GM23338 (cell line): ENCODE data around the gene GTF3C5. TPM values are rescaled to one million over a fixed set of nuclear protein-coding genes. Genes with fewer than 3 reads are reported as not detected.
A peak's percentile ranks its signal among the peaks of the same experiment; 100 is the strongest.

Source experiments
- ATAC-seq: fragments of 200-7000 bp; cut with Tn5 transposase; 3 replicates; pipeline ENCODE4 v1.9.1; 2020
- DNase-seq: peaks from one replicate; pipeline ENCODE4 v3.0.0-alpha.2; 2015; ENCODE audit warnings: low spot score
- H2AFZ ChIP-seq: fragments of 200-600 bp; sonication (generic); 2 replicates; pipeline ENCODE4 v1.8.0; 2016; ENCODE audit warnings: antibody characterized with exemption, mild to moderate bottlenecking, moderate library complexity
- H3F3A ChIP-seq: fragments of 200-600 bp; sonication (generic); replicated peaks from 2 replicates; pipeline ENCODE4 v1.8.0; 2017; ENCODE audit warnings: antibody characterized with exemption, mixed run types, low read depth
- H3K27ac ChIP-seq: fragments of 200-600 bp; sonication (generic); 2 replicates; pipeline ENCODE4 v1.6.1; 2016; ENCODE audit warnings: low read depth
- H3K27me3 ChIP-seq: fragments of 200-600 bp; sonication (generic); 2 replicates; pipeline ENCODE4 v1.8.0; 2016; ENCODE audit warnings: mild to moderate bottlenecking, mixed run types, moderate library complexity; ENCODE audit not compliant: insufficient read depth
- H3K36me3 ChIP-seq: fragments of 200-600 bp; sonication (generic); 2 replicates; pipeline ENCODE4 v1.8.0; 2016; ENCODE audit warnings: mild to moderate bottlenecking; ENCODE audit not compliant: insufficient read depth
- H3K4me1 ChIP-seq: fragments of 200-600 bp; sonication (generic); 2 replicates; pipeline ENCODE4 v1.8.0; 2016; ENCODE audit warnings: mild to moderate bottlenecking, moderate library complexity; ENCODE audit not compliant: insufficient read depth
- H3K4me2 ChIP-seq: fragments of 200-600 bp; sonication (generic); 2 replicates; pipeline ENCODE4 v1.7.1; 2017; ENCODE audit warnings: mixed run types
- H3K4me3 ChIP-seq: fragments of 200-600 bp; sonication (generic); 2 replicates; pipeline ENCODE4 v1.6.1; 2016; ENCODE audit warnings: mixed run types
- H3K79me2 ChIP-seq: fragments of 200-600 bp; sonication (generic); replicated peaks from 2 replicates; pipeline ENCODE4 v1.8.0; 2017; ENCODE audit warnings: mild to moderate bottlenecking; ENCODE audit not compliant: insufficient read depth
- H3K9me2 ChIP-seq: fragments of 200-600 bp; sonication (generic); 2 replicates; pipeline ENCODE4 v1.8.0; 2017; ENCODE audit not compliant: insufficient read depth
- H4K20me1 ChIP-seq: fragments of 200-600 bp; sonication (generic); replicated peaks from 2 replicates; pipeline ENCODE4 v1.8.0; 2017; ENCODE audit warnings: mild to moderate bottlenecking; ENCODE audit not compliant: insufficient read depth
- H3K27ac Mint-ChIP-seq: 2 replicates; pipeline ENCODE4 v1.8.0; 2020; ENCODE audit warnings: inconsistent platforms, mild to moderate bottlenecking, moderate library complexity, mixed read lengths
- H3K27me3 Mint-ChIP-seq: 3 replicates; pipeline ENCODE4 v1.8.0; 2022; ENCODE audit warnings: low read depth, mild to moderate bottlenecking, moderate library complexity, mixed read lengths, inconsistent platforms; ENCODE audit not compliant: insufficient read depth, poor library complexity
- H3K36me3 Mint-ChIP-seq: 3 replicates; pipeline ENCODE4 v1.8.0; 2021; ENCODE audit warnings: low read depth, mild to moderate bottlenecking, inconsistent platforms, moderate library complexity, mixed read lengths
- H3K4me1 Mint-ChIP-seq: 3 replicates; pipeline ENCODE4 v1.8.0; 2020; ENCODE audit warnings: mild to moderate bottlenecking, inconsistent platforms, mixed read lengths
- H3K4me3 Mint-ChIP-seq: 3 replicates; pipeline ENCODE4 v1.8.0; 2021; ENCODE audit warnings: moderate library complexity, mild to moderate bottlenecking, inconsistent platforms, mixed read lengths
- H3K9me3 Mint-ChIP-seq: 3 replicates; pipeline ENCODE4 v1.8.0; 2020; ENCODE audit warnings: moderate library complexity, mild to moderate bottlenecking, inconsistent platforms, mixed read lengths
- CTCF ChIP-seq, 2 experiments: fragments of 200-600 bp in 1 of 2; sonication (generic) in 1 of 2; conservative IDR thresholded peaks; 2 replicates each; pipeline versions ENCODE4 v1.5.1 to v1.6.1; 2016 to 2017; ENCODE audit warnings: antibody characterized with exemption in 2 of 2, low read depth in 2 of 2, mild to moderate bottlenecking in 2 of 2, moderate library complexity in 1 of 2
- ETS1 ChIP-seq: IDR thresholded peaks from 2 replicates; pipeline ENCODE4 v1.6.1; 2016; ENCODE audit warnings: antibody characterized with exemption
- EZH2phosphoT487 ChIP-seq: fragments of 200-600 bp; sonication (generic); IDR thresholded peaks from one replicate; pipeline ENCODE4 v1.8.1; 2018; ENCODE audit warnings: antibody characterized with exemption; ENCODE audit not compliant: unreplicated experiment
- JUNB ChIP-seq: IDR thresholded peaks from one replicate; pipeline ENCODE4 v1.6.1; 2016; ENCODE audit warnings: antibody characterized with exemption; ENCODE audit not compliant: unreplicated experiment
- NANOG ChIP-seq: IDR thresholded peaks from 2 replicates; pipeline ENCODE4 v1.6.1; 2016; ENCODE audit warnings: antibody characterized with exemption, borderline replicate concordance
- POLR2AphosphoS5 ChIP-seq: IDR thresholded peaks from 2 replicates; pipeline ENCODE4 v1.6.1; 2016; ENCODE audit warnings: antibody characterized with exemption, low read depth
- REST ChIP-seq: IDR thresholded peaks from one replicate; pipeline ENCODE4 v1.6.1; 2018; ENCODE audit warnings: antibody characterized with exemption; ENCODE audit not compliant: unreplicated experiment
- STAT1 ChIP-seq: IDR thresholded peaks from one replicate; pipeline ENCODE4 v1.6.1; 2016; ENCODE audit warnings: antibody characterized with exemption; ENCODE audit not compliant: unreplicated experiment
- polyA plus RNA-seq: library from polyadenylated mRNA; unstranded; fragments of >200 nt; fragmentation: Nextera tagmentation; extraction: Ambion mirVana; gene quantifications from 2 replicates; pipeline ENCODE4 v1.2.1, GENCODE V29; 2016
- total RNA-seq: library from RNA; depleted of rRNA; stranded (reverse); fragments of >200 nt; shearing (Covaris generic); gene quantifications from 2 replicates; pipeline ENCODE4 v1.2.3, GENCODE V29; 2014

GTF3C5 gene
- total and polyA plus RNA-seq, 2 experiments from 2014 or later, result 46.0 to 78.8 TPM

- Histone ChIP-seq H4K20me1 (peaks cover 36% of the 10 kb centered on the region), H3K79me2 (peaks cover 69% of the 10 kb centered on the region), H2AFZ (no peak overlapping the region), H3K4me1 (peaks cover 9% of the 10 kb centered on the region; the same call in 1 of the 2 replicates), H3K4me3 (peak overlapping the region; percentile 92), H3K9me2 (0 out of 2 replicates have a peak, but pooled peaks cover 3% of the 10 kb centered on the region), H3K27me3 (no peaks in the 10 kb centered on the region), H3K27ac (no peak overlapping the region), H3K36me3 (no peaks in the 10 kb centered on the region), H3F3A (no peaks in the 10 kb centered on the region), H3K4me2 (peak overlapping the region; percentile 93)
- H3K36me3 Mint-ChIP-seq, result peaks cover 20% of the 10 kb centered on the region
- no peak for ATAC-seq
- peaks cover 16% of the 10 kb centered on the region for H3K4me1 Mint-ChIP-seq
- peaks cover 8% of the 10 kb centered on the region for H3K27me3 Mint-ChIP-seq
- H3K9me3 Mint-ChIP-seq, result peaks cover 14% of the 10 kb centered on the region; the same call in 2 of the 3 replicates
- H3K27ac Mint-ChIP-seq, result no peak overlapping the region
- no peak for TF ChIP-seq ETS1
- TF ChIP-seq EZH2phosphoT487, result no peak
- no peak for TF ChIP-seq CTCF (conservative IDR thresholded peaks at IDR 0.05; ENCODE audit: low read depth in 2 of 2)
- TF ChIP-seq NANOG, result no peak
- peak overlapping the region; percentile 99 for H3K4me3 Mint-ChIP-seq
- DNase-seq, result no peak
Observed at GRCh38 chr9:133032171-133032570, 1.4 kb downstream of the GTF3C5 start.

- H3K9me3 Mint-ChIP-seq, result peaks cover 12% of the 10 kb centered on the region; the same call in 2 of the 3 replicates
- H3K27ac Mint-ChIP-seq, result no peak overlapping the region
- Histone ChIP-seq H3K79me2 (peaks cover 87% of the 10 kb centered on the region), H3K27ac (no peak overlapping the region), H3F3A (no peaks in the 10 kb centered on the region), H3K9me2 (0 out of 2 replicates have a peak, but pooled peaks cover 3% of the 10 kb centered on the region), H3K27me3 (no peaks in the 10 kb centered on the region), H2AFZ (no peak overlapping the region), H3K4me1 (peaks cover 4% of the 10 kb centered on the region; the same call in 1 of the 2 replicates), H4K20me1 (peaks cover 51% of the 10 kb centered on the region), H3K36me3 (no peaks in the 10 kb centered on the region; the same call in 1 of the 2 replicates), H3K4me2 (no peak overlapping the region), H3K4me3 (no peak overlapping the region)
- TF ChIP-seq STAT1, result no peak
- TF ChIP-seq REST, result no peak
- TF ChIP-seq JUNB, result no peak
- no peak for TF ChIP-seq EZH2phosphoT487
- TF ChIP-seq POLR2AphosphoS5, result no peak
- no peak for ATAC-seq
- peaks cover 4% of the 10 kb centered on the region for H3K27me3 Mint-ChIP-seq
- no peak for DNase-seq
- H3K36me3 Mint-ChIP-seq, result peaks cover 24% of the 10 kb centered on the region
- no peak overlapping the region for H3K4me3 Mint-ChIP-seq
- H3K4me1 Mint-ChIP-seq, result peaks cover 13% of the 10 kb centered on the region
Observed at GRCh38 chr9:133035669-133036068, 4.9 kb downstream of the GTF3C5 start.
